NT2/D1 (cell line): Measurements from ENCODE around the gene MPEG1.

Source experiments
- YY1 ChIP-seq: IDR thresholded peaks from 2 replicates; pipeline ENCODE4 v1.6.1; 2011; ENCODE audit not compliant: insufficient read length, insufficient read depth
- ZNF274 ChIP-seq: IDR thresholded peaks from 2 replicates; pipeline ENCODE4 v1.6.1; 2011; ENCODE audit warnings: mild to moderate bottlenecking, low read depth, low read length

DNA sequence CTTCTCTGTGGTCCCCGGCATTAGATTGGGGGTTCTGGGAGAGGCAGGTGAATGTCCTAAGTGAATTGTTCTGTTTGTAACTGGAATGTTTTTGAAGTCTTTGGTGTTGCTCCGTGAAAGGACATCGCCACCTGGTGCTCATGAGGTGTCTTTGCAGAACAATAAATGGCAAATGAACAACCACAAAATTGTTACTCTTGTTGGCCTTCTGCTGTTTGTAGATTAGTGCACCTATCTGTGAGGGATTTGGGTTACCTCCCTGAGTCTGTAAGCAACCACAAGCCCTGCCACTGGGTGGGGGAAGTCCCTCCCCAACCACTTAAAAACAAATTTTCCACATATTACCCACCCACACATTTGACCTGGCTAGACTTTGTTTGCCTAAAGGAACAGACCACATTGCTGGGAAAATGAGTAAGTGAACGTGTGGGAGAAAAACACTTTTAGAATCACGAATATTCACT, 4.7 kb downstream of the MPEG1 start:
- no peak for TF ChIP-seq YY1
- no peak for TF ChIP-seq ZNF274
